ENCODE data around the gene FCHO1. TPM values are rescaled to one million over a fixed set of nuclear protein-coding genes. Genes with fewer than 3 reads are reported as not detected.

FCHO1 gene
- total RNA-seq, 1 experiment from 2014 or later = 0.39 TPM

DNA sequence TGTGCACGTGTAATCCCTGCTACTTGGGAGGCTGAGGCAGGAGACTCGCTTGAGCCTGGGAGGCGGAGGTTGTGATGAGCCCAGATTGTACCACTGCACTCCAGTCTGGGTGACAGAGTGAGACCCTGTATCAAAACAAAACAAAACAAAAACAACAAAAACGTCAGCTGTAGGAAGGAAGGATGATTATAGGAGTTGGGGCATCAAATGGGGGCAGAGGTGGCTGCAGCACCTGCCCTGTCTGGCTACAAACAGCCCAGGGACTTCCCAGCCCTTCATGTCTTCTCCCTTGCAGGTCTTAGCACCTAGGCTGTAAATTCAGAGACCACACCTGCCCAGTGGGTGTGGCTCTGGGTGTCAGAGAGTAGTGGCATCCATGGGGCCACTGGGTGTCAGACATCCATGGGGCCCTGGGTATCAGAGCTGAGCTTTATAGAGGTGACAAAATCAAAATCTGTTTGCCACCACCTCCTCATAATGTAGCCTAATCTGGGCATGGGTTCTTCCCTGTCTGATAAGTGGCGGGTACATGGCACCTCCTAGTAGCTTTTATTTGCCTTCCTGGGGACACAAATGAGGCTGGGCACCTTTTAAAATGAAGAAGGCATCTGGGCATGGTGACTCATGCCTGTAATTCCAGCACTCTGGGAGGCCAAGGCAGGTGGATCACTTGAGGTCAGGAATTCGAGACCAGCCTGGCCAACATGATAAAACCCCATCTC, 38.9 kb downstream of the FCHO1 start:
- H3K4me1 Mint-ChIP-seq (ENCODE audit: low read depth, unreplicated experiment) = no peaks in the 10 kb centered on the region
- H3K27ac Mint-ChIP-seq (ENCODE audit: unreplicated experiment) = no peak overlapping the region
- no peak overlapping the region for H3K4me3 Mint-ChIP-seq (ENCODE audit: unreplicated experiment)
- DNase-seq = no peak
- H3K4me3 ChIP-seq (ENCODE audit: low read depth, low read length) = no peak overlapping the region
- H3K36me3 ChIP-seq (ENCODE audit: control insufficient read depth, insufficient read depth, low read length) = no peaks in the 10 kb centered on the region
- H3K4me1 ChIP-seq = no peaks in the 10 kb centered on the region
- H3K27me3 Mint-ChIP-seq (ENCODE audit: insufficient read depth, unreplicated experiment) = peaks cover 4% of the 10 kb centered on the region
- no TSS peak for BruUV-seq (replicated peaks)
- TF ChIP-seq, protein P1, sequence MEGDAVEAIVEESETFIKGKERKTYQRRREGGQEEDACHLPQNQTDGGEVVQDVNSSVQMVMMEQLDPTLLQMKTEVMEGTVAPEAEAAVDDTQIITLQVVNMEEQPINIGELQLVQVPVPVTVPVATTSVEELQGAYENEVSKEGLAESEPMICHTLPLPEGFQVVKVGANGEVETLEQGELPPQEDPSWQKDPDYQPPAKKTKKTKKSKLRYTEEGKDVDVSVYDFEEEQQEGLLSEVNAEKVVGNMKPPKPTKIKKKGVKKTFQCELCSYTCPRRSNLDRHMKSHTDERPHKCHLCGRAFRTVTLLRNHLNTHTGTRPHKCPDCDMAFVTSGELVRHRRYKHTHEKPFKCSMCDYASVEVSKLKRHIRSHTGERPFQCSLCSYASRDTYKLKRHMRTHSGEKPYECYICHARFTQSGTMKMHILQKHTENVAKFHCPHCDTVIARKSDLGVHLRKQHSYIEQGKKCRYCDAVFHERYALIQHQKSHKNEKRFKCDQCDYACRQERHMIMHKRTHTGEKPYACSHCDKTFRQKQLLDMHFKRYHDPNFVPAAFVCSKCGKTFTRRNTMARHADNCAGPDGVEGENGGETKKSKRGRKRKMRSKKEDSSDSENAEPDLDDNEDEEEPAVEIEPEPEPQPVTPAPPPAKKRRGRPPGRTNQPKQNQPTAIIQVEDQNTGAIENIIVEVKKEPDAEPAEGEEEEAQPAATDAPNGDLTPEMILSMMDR (IDR thresholded peaks at IDR 0.05; ENCODE audit: insufficient read depth in 1 of 2, low read depth in 1 of 2, low read length in 1 of 2, severe bottlenecking in 1 of 2, unreplicated experiment in 1 of 2) = no peak
- H3K9me3 Mint-ChIP-seq (ENCODE audit: unreplicated experiment) = no peaks in the 10 kb centered on the region
- ChIA-PET CTCF (no interaction called here), POLR2A (no interaction called here)
- H3K9me3 ChIP-seq = no peaks in the 10 kb centered on the region; the same call in 1 of the 2 replicates
- H3K36me3 Mint-ChIP-seq (ENCODE audit: insufficient read depth, unreplicated experiment) = no peaks in the 10 kb centered on the region
- H3K27me3 ChIP-seq (replicated peaks; ENCODE audit: control insufficient read depth, insufficient read depth, low read length) = no peaks in the 10 kb centered on the region
- intact Hi-C loops (cut with micrococcal nuclease; ENCODE audit: unreplicated experiment) = no loop called here

DNA sequence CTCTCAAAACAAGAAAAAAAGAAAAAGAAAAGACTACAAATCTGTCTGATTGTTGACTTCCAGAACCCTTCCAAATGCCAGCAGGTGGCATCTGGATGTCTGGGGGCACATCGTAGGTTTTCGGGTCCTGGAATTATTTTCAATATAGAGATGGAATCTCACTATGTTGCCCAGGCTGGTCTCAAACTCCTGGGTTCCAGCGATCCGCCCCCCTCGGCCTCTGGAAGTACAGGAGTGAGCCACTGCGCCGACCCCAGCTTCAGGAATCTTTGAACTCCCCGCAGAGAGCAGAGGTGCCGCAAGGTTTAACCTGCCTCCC, 43.1 kb downstream of the FCHO1 start:
- peak overlapping the region; percentile 51; the same call in 1 of the 2 replicates for H3K4me3 ChIP-seq (ENCODE audit: low read depth, low read length)
- H3K27me3 ChIP-seq (replicated peaks; ENCODE audit: control insufficient read depth, insufficient read depth, low read length) = no peaks in the 10 kb centered on the region
- peak overlapping the region; percentile 67 for H3K4me3 Mint-ChIP-seq (ENCODE audit: unreplicated experiment)
- H3K27ac Mint-ChIP-seq (ENCODE audit: unreplicated experiment) = no peak overlapping the region
- POLR2A ChIA-PET = no interaction called here
- TF ChIP-seq, protein P1 (IDR thresholded peaks at IDR 0.05; ENCODE audit: insufficient read depth in 1 of 2, low read depth in 1 of 2, low read length in 1 of 2, severe bottlenecking in 1 of 2, unreplicated experiment in 1 of 2) = no peak
- DNase-seq = no peak
- intact Hi-C loops (cut with micrococcal nuclease; ENCODE audit: unreplicated experiment) = no loop called here
- no peaks in the 10 kb centered on the region for H3K36me3 Mint-ChIP-seq (ENCODE audit: insufficient read depth, unreplicated experiment)
- peaks cover 2% of the 10 kb centered on the region for H3K27me3 Mint-ChIP-seq (ENCODE audit: insufficient read depth, unreplicated experiment)
- H3K4me1 Mint-ChIP-seq (ENCODE audit: low read depth, unreplicated experiment) = no peaks in the 10 kb centered on the region
- H3K4me1 ChIP-seq = peaks cover 22% of the 10 kb centered on the region
- H3K9me3 ChIP-seq = no peaks in the 10 kb centered on the region; the same call in 1 of the 2 replicates
- CTCF ChIA-PET = interaction anchor here (0.6 kb wide), 1 partner anchor 1193 kb away, joined by 3 read pairs; no protein-coding TSS in a partner anchor
- no peaks in the 10 kb centered on the region for H3K9me3 Mint-ChIP-seq (ENCODE audit: unreplicated experiment)
- H3K36me3 ChIP-seq (ENCODE audit: control insufficient read depth, insufficient read depth, low read length) = no peaks in the 10 kb centered on the region
- no TSS peak for BruUV-seq (replicated peaks)

DNA sequence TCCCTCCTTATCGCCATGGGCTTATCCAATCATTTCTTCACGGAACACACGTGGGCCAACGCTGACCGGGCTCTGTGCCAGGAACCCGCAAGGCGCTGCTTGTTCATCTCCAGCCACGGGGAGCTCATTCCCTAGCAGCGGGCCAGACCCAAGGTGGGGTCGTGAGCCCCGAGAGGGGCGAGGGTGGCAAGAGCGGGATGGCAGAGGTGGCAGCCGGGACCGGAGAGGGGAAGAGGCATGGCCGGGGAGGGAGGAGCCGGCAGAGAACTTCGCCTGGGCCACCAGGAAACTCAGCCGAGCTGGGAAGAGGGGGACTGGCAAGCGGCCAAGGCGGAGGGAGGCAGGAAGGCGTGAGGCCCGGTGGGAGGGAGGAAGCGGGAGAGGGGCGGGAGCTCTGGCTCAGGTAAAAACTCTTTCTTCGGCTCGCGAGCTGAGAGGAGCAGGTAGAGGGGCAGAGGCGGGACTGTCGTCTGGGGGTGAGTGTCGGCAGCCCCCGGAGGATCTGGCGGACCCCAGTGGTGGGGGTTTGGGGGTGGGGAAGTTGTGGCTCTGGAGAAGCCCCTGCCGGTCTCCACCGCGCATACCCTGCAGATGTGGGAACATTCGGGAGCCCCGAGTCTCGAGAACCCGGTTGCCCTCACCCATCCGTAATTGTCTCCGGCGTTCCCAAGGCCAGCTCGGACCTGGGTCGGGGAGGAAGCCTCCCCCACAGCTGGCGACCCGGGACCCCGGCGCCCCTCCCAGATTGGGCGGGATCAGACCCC, 43.6 kb downstream of the FCHO1 start, which contains the start of gene B3GNT3:
TSS of gene B3GNT3 (plus strand) at position 408 of the 764 bp plus-strand sequence. CDS start 12,670 bp downstream, outside the sequence.
- H3K9me3 Mint-ChIP-seq (ENCODE audit: unreplicated experiment) = no peaks in the 10 kb centered on the region
- H3K4me3 ChIP-seq (ENCODE audit: low read depth, low read length) = peak within 1 kb of the TSS; percentile 51
- no peaks in the 10 kb centered on the region for H3K36me3 Mint-ChIP-seq (ENCODE audit: insufficient read depth, unreplicated experiment)
- TF ChIP-seq, protein P1 (IDR thresholded peaks at IDR 0.05; ENCODE audit: insufficient read depth in 1 of 2, low read depth in 1 of 2, low read length in 1 of 2, severe bottlenecking in 1 of 2, unreplicated experiment in 1 of 2) = no peak
- ChIA-PET CTCF (interaction anchor here (0.5 to 0.6 kb wide), 2 partner anchors 31 to 1192 kb away, joined by 3 read pairs; no protein-coding TSS in a partner anchor), POLR2A (no interaction called here)
- peaks cover 22% of the 10 kb centered on the region for H3K4me1 ChIP-seq
- H3K27ac Mint-ChIP-seq (ENCODE audit: unreplicated experiment) = no peak within 1 kb of the TSS
- no peaks in the 10 kb centered on the region for H3K36me3 ChIP-seq (ENCODE audit: control insufficient read depth, insufficient read depth, low read length)
- BruUV-seq (replicated peaks) = TSS peak; percentile 43
- H3K27me3 Mint-ChIP-seq (ENCODE audit: insufficient read depth, unreplicated experiment) = peaks cover 2% of the 10 kb centered on the region
- H3K27me3 ChIP-seq (replicated peaks; ENCODE audit: control insufficient read depth, insufficient read depth, low read length) = no peaks in the 10 kb centered on the region
- intact Hi-C loops (cut with micrococcal nuclease; ENCODE audit: unreplicated experiment) = no loop called here
- H3K4me3 Mint-ChIP-seq (ENCODE audit: unreplicated experiment) = peak within 1 kb of the TSS; percentile 67
- DNase-seq = peak; percentile 49 to 76
- no peaks in the 10 kb centered on the region; the same call in 1 of the 2 replicates for H3K9me3 ChIP-seq
- H3K4me1 Mint-ChIP-seq (ENCODE audit: low read depth, unreplicated experiment) = no peaks in the 10 kb centered on the region

All from Caco-2 (cell line).